HG02678 (cell line): Measurements from ENCODE around the gene KAZN.

ENCODE experiments used
- ATAC-seq: cut with Tn5 transposase; IDR thresholded peaks from one replicate; pipeline ENCODE4 v1.9.1; 2021; ENCODE audit warnings: mild to moderate bottlenecking, moderate library complexity; ENCODE audit not compliant: unreplicated experiment

The KAZN gene

GRCh38 chr1:15064217-15064929 is 465.9 kb downstream of the KAZN start:
- ATAC-seq, result no peak

- no peak for ATAC-seq
Observed at GRCh38 chr1:15065291-15065690, 466.8 kb downstream of the KAZN start.

GRCh38 chr1:15065736-15066135 is 467.3 kb downstream of the KAZN start:
- no peak for ATAC-seq

- no peak for ATAC-seq
Observed at GRCh38 chr1:15066191-15066590, 467.7 kb downstream of the KAZN start.

GRCh38 chr1:15067148-15067547 is 468.7 kb downstream of the KAZN start:
- ATAC-seq, result no peak

- ATAC-seq, result no peak
Observed at GRCh38 chr1:15068152-15068551, 469.7 kb downstream of the KAZN start.

- ATAC-seq, result no peak
Observed at GRCh38 chr1:15068997-15069396, 470.5 kb downstream of the KAZN start.

- no peak for ATAC-seq
Observed at GRCh38 chr1:15070145-15070748, 471.8 kb downstream of the KAZN start.

- ATAC-seq, result no peak
Observed at GRCh38 chr1:15071936-15072335, 473.5 kb downstream of the KAZN start.

- no peak for ATAC-seq
Observed at GRCh38 chr1:15073799-15074308, 475.4 kb downstream of the KAZN start.

GRCh38 chr1:15075175-15075574 is 476.7 kb downstream of the KAZN start:
- no peak for ATAC-seq

GRCh38 chr1:15075817-15076216 is 477.3 kb downstream of the KAZN start:
- ATAC-seq, result no peak

GRCh38 chr1:15076807-15077206 is 478.3 kb downstream of the KAZN start:
- no peak for ATAC-seq

GRCh38 chr1:15077384-15077783 is 478.9 kb downstream of the KAZN start:
- no peak for ATAC-seq

- ATAC-seq, result no peak
Observed at GRCh38 chr1:15080328-15081007, 482.0 kb downstream of the KAZN start.

- no peak for ATAC-seq
Observed at GRCh38 chr1:15081102-15081501, 482.6 kb downstream of the KAZN start.

GRCh38 chr1:15083578-15083977 is 485.1 kb downstream of the KAZN start:
- no peak for ATAC-seq

GRCh38 chr1:15088281-15088971 is 489.9 kb downstream of the KAZN start:
- ATAC-seq, result no peak

GRCh38 chr1:15089258-15089992 is 490.9 kb downstream of the KAZN start:
- no peak for ATAC-seq

GRCh38 chr1:15090373-15090772 is 491.9 kb downstream of the KAZN start:
- ATAC-seq, result no peak

- no peak for ATAC-seq
Observed at GRCh38 chr1:15094056-15094455, 495.6 kb downstream of the KAZN start.
